Activated gamma-delta T cell (primary cell): Measurements from ENCODE around the gene MUC20.
"Not testable (repeated sequence)": the region's sequence is repeated elsewhere in the genome, so short reads cannot be mapped to it uniquely, and the experiment has no call there.

Experiments
- DNase-seq: peaks from one replicate; lab custom pipeline; 2025; lab: John Stamatoyannopoulos, UW
- total RNA-seq, 2 donors: gene quantifications; one replicate each; lab custom pipeline; 2026; lab: John Stamatoyannopoulos, UW

Gene MUC20
- total RNA-seq, result 2.1 to 3.3 reads per million in 2 donors

DNA sequence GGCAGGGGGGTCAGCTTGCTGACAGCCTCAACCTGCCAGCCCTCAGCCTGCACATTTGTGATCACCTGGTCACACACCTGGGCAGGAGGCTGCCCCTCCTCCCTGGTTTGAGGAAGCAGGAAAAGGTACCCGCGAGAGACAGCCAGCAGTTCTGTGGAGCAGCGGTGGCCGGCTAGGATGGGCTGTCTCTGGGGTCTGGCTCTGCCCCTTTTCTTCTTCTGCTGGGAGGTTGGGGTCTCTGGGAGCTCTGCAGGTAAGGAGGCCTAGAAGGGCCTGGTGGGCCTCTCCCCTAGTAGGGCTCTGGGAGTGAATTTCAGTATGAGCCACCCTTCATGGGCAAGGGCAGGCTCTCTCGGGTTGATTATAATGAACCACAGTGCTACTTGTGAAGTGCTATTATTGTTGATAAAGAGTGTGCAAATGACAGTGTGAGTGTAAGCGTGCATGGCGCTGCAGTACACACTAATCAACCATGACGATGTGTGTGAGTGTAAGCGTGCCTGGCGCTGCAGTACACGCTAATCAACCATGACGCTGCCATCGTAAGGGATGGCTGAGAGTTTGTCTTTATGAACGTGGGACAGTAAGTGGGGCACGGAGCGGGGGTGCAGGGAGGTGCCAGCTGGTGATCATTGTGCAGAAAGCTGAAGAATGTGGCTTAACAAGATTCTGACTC lies at the start of gene MUC20:
Gene MUC20, plus strand, starts transcription at position 148 of the 676 bp plus-strand sequence. Its CDS starts 30 bp downstream, at position 178.
- not testable (repeated sequence) for DNase-seq

DNA sequence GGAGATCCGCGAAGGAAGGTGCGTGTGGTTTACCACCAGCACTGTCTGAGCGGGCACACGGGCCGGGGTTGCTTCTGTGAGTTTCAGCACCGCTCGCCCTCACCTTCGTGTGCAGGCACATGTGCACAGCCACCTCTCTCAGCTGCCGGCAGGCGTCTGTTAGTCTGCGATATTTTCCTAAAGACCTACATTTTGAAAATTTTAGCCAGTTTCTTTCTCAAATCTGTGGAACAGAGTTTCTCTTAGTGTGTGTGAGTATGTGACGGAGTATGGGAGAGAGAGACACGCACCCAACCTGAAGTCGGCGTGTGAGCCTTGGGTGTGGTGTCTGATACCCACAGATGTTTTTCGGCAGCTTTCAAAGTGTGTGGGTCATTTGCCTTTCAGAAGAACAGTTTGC lies 49.5 kb upstream of the MUC20 start:
- not testable (repeated sequence) for DNase-seq

DNA sequence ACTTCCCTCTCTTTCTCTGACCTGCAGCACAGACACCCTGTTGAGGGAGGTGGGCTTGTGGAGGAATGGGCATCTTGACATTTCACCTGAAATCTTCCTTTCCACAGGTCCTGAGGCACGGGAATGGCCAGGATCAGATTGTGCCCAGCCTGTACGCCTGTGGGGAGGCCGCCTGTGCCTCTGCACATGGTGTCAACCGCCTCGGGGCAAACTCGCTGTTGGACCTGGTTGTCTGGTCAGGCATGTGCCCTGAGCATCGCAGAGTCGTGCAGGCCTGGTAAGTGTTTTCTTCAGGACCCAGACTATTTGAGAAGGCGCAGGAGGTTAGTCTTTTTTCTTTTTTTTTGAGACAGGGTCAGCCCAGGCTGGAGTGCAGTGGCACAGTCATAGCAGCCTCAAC lies 47.1 kb upstream of the MUC20 start:
- not testable (repeated sequence) for DNase-seq

DNA sequence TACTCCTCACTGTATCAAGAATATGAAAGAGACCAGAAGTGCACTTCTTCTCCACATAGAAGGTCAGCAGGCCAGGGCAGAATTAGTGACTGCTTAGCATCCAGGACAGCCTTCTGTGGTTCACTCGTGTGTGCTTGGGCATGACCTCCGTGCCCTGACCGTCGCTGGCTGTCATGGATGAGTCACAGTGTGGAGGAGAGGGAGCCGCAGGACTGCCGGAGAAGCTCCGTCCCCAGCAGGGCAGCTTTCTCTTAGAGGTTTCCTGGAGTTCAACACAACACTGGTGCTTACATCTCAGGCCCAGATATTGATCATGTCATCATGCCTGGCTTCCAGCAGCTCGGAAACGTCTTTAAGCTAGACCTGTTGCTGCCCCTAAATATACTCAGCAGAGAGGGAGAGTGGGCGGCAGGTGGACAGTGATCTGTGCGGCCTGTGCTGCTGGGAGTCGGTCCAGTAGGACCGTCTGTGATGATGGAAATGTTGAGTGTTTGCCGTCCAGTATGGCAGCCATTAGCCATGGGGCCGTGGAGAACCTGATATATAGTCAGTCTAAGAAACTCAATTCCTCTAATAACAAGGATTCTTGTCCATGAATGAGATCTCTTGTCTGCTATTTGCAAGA lies 42.3 kb upstream of the MUC20 start:
- not testable (repeated sequence) for DNase-seq

- DNase-seq, result not testable (repeated sequence)
Observed at GRCh38 chr3:195680690-195681089, 40.1 kb upstream of the MUC20 start.

DNA sequence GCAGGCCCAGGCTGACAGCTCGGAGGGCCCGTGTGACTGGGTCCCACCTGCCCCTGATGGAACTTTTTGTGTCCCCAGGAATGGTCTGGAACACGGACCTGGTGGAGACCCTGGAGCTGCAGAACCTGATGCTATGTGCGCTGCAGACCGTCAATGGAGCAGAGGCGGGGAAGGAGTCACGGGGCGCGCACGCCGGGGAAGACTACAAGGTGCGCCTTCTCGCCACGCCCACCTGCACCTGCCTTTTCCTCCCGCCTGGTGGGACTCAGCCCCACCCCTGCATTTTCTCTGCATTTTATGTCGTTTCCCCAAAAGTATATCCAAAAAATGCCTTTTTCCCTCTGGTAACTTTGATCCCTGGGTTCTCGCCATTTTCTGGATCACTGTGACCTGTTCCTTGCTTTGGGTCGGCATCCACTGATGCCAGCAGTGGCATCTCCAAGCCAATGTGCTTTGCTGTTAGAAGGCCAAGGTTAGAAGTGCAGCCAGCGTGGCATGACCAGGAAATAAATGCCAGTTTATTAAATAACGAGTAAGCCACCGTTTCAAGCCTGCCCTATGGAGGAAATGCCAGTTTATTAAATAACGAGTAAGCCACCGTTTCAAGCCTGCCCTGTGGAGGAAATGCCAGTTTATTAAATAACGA lies 39.2 kb upstream of the MUC20 start:
- DNase-seq, result not testable (repeated sequence)

DNA sequence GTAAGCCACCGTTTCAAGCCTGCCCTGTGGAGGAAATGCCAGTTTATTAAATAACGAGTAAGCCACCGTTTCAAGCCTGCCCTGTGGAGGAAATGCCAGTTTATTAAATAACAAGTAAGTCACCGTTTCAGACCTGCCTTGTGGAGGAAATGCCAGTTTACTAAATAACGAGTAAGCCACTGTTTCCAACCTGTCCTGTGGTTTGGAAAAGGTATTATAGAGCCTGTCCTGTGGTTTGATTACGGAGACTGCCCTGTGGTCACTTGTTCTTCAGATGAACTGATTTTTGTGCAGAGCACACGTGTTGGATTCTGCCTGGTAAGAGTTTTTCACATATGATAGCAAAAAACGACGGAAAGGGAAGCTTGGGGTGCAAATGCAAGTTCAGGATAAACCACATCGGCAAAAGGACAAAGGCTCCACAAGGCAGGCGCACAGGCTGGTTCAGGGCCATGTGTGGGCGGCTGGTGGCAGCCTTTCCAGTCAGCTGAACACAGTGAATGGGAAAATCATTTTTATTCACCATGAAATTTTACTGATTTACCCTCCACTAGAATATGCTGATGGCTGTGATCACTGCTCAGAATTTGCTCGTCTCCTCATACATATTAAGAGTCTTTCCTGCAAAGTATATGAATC lies 38.6 kb upstream of the MUC20 start:
- not testable (repeated sequence) for DNase-seq

DNA sequence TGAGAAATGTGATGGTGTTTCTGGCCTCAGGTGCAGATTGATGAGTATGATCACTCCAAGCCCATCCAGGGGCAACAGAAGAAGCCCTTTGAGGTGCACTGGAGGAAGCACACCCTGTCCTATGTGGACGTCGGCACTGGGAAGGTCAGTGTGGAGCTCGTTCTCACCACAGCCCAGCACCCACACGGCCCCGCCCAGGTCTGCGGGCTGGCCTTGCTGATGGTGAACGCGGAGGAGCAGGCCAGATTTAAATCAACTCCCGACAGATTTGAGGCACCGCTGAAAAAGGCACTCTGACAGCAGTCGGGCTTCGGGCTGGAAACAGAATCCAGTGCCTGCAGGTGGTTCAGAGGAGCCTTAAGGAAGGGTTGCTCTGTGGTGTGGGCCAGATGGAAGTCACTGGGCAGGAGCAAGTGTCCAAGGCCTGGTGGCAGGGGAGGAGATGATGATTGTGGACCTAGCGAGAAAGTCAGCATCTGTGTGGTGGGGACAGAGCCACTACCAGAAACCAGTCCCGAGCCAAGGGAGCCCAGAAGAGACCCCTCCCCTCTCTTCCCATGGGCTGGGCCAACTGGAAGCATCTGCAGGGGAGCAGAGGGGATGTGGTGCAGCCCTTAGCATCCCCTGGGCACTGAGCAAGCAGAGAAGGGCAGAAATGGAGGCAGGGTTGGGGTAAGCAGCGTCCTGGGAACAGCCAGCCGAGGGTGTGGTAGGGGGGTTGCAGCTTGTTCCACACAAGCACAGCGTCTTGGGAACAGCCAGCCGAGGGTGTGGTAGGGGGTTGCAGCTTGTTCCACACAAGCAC lies 36.9 kb upstream of the MUC20 start:
- DNase-seq, result not testable (repeated sequence)

DNA sequence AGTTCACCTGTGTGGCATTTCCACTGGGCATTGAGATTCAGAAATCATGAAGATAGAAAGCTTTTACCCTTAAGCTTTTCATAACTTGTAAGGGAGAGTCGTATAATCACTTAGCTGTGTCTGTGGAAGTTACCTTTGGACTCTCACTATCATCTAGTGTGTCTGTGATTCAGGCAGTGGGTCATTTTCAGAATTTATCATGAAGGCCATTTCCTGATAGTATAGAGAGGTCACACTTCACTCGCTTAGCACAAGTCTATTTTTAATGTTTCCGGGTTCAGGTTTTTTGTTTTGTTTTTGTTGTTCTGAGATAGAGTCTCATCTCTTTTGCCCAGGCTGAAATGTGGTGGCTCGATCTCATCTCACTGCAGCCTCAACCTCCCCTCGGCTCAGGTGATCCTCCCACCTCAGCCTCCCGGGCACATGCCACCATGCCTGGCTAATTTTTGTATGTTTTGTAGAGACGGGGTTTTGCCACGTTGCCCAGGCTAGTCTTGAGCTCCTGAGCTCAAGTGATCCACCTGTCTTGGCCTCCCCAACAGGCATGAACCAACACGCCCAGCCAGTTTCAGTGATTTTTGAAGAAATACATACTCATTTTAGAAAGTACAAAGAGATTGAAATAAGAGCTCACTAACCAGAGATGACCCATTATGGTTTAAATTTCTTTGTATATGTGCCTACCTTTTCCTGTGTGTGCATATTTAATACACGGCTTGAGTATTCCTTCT lies 36.1 kb upstream of the MUC20 start:
- DNase-seq, result not testable (repeated sequence)

- not testable (repeated sequence) for DNase-seq
Observed at GRCh38 chr3:195686537-195687208, 34.1 kb upstream of the MUC20 start.

DNA sequence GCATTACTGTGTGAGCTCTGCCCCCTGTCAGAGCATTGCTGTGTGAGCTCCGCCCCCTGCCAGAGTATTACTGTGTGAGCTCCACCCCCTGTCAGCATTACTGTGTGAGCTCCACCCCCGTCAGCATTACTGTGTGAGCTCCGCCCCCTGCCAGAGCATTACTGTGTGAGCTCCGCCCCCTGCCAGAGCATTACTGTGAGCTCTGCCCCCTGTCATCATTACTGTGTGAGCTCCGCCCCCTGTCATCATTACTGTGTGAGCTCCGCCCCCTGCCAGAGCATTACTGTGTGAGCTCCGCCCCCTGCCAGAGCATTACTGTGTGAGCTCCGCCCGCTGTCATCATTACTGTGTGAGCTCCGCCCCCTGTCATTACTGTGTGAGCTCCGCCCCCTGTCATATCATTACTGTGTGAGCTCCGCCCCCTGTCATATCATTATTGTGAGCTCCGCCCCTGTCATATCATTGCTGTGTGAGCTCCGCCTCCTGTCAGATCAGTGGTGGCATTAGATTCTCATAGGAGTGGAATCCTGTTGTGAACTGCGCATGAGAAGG lies 33.5 kb upstream of the MUC20 start:
- DNase-seq, result not testable (repeated sequence)

GRCh38 chr3:195688471-195689183 lies 32.2 kb upstream of the MUC20 start:
- DNase-seq, result not testable (repeated sequence)

- not testable (repeated sequence) for DNase-seq
Observed at GRCh38 chr3:195689184-195690070, 31.4 kb upstream of the MUC20 start.

- DNase-seq, result no peak
Observed at GRCh38 chr3:195690951-195691350, 29.8 kb upstream of the MUC20 start.

DNA sequence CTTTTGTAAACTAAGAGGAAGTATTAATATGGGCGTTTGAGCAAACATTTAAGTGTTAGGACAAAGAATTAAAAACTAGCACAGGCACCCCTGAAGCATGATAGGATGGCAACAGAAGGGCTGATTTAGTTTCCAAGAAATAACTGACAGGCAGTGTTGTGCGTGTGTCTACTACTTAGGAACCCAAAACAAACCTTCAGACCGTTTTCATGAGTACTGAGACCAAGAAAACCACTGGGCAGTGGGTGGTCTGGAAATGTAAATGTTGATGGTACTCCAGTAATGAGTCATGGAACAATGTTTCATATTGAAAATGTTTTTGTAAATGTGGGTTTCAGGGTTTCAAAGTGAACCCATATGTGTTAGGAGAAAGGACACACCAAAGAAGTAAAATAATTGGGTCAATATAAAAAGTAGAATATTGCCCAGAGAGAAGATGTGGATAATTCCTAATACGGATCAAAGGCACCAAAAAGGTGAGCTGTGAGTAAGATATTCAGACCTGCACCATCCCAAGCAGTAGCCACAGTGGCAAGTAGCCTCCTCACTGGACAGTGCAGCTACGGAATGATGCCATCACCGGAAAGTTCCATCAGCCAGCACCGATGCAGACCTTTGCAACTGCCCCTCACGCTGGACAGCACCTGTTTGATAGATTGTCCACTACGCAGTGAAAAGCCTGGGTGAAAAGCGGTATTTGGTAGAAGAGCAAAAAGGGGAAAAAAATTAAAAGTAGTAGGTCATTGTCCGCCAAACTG lies 29.0 kb upstream of the MUC20 start:
- not testable (repeated sequence) for DNase-seq

DNA sequence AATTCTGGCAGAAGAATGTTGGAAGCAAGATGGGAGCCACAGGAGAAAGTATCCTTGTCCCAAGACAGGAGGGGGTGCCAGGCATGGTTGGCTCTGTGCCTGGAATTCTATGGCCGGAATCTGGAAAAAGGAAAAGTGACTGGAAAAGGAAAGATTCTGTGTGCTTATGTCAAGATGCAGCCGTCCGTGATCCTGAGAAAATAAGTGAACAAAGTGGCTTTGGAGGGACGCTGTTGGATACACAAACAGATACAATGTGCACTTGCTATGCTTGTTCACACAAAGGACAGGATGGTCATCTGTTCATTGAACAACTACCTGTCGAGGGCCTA lies 28.5 kb upstream of the MUC20 start:
- no peak for DNase-seq

DNA sequence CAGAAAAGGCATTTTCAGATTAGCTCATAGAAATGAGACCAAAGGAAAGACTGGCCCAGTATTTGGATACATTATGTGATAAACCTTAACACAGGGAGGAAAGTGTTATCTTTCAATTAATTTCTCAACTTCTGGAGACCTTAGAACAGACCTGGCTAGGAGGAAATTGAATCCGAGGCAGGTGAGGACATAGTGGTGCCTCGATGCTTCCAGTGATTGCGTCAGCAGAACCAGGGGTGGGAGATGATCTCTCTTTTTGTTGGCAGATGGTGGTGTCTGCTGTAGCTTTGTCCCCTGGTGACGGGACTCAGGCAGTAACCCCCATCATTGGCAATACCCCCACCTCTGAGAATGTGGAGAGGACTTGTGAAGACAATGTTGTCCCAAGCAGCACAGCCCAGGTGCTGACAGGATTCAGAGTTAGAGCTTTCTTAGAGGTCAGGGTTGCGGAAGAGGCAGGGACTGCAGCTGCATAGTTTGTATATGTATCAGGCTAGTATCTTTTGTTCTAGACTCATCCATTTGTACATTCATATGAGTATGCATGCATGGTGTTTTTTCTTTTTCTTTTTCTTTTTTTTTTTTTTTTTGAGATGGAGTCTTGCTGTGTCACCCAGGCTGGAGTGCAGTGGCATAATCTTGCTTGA lies 27.9 kb upstream of the MUC20 start:
- DNase-seq, result no peak
